ENCODE measurements around the gene SNAP25. TPM values are rescaled to one million over a fixed set of nuclear protein-coding genes. Genes with fewer than 3 reads are reported as not detected.

SNAP25 gene
- total RNA-seq, 3 donors from 2014 or later, result 0.80 to 10.5 (median 1.1) TPM

GRCh38 chr20:10318291-10319024, 99.8 kb downstream of the SNAP25 start:
- Histone ChIP-seq H3K9me3 (peaks cover 3% of the 10 kb centered on the region), H3K4me3 (no peak overlapping the region), H3K36me3 (ENCODE audit: low read depth) (no peaks in the 10 kb centered on the region), H3K4me1 (ENCODE audit: low read depth) (no peaks in the 10 kb centered on the region)
- intact Hi-C loops (cut with DNase I, micrococcal nuclease), result no loop called here
- no peak for DNase-seq
- ATAC-seq, result no peak
- TF ChIP-seq CTCF (IDR thresholded peaks at IDR 0.05), result no peak

- DNase-seq, result no peak
- no peak for TF ChIP-seq CTCF (IDR thresholded peaks at IDR 0.05)
- Histone ChIP-seq H3K9me3 (peaks cover 3% of the 10 kb centered on the region), H3K4me1 (ENCODE audit: low read depth) (no peaks in the 10 kb centered on the region), H3K36me3 (ENCODE audit: low read depth) (no peaks in the 10 kb centered on the region), H3K4me3 (no peak overlapping the region)
- intact Hi-C loops (cut with DNase I, micrococcal nuclease), result no loop called here
- ATAC-seq, result no peak
These were observed 101.2 kb downstream of the SNAP25 start for GRCh38 chr20:10319855-10320254.

- Histone ChIP-seq H3K4me1 (ENCODE audit: low read depth) (no peaks in the 10 kb centered on the region), H3K36me3 (ENCODE audit: low read depth) (no peaks in the 10 kb centered on the region), H3K9me3 (peaks cover 3% of the 10 kb centered on the region), H3K4me3 (no peak overlapping the region)
- TF ChIP-seq CTCF (IDR thresholded peaks at IDR 0.05), result no peak
- ATAC-seq, result no peak
- intact Hi-C loops (cut with DNase I, micrococcal nuclease), result no loop called here
- DNase-seq, result no peak
These were observed 102.6 kb downstream of the SNAP25 start for GRCh38 chr20:10321138-10321717.

- Histone ChIP-seq H3K9me3 (no peaks in the 10 kb centered on the region), H3K36me3 (ENCODE audit: low read depth) (no peaks in the 10 kb centered on the region), H3K4me3 (no peak overlapping the region), H3K4me1 (ENCODE audit: low read depth) (no peaks in the 10 kb centered on the region)
- ATAC-seq (no peak), DNase-seq (no peak)
- intact Hi-C loops (cut with DNase I, micrococcal nuclease), result no loop called here
- TF ChIP-seq CTCF (IDR thresholded peaks at IDR 0.05), result no peak
These were observed 103.7 kb downstream of the SNAP25 start for GRCh38 chr20:10322073-10323012.

- ATAC-seq, result no peak
These were observed 105.1 kb downstream of the SNAP25 start for GRCh38 chr20:10323729-10324128.

More at GRCh38 chr20:10323729-10324128, 105.1 kb downstream of the SNAP25 start:
- TF ChIP-seq CTCF (IDR thresholded peaks at IDR 0.05), result no peak
- H3K9me3 ChIP-seq, result no peaks in the 10 kb centered on the region
- no peaks in the 10 kb centered on the region for H3K36me3 ChIP-seq (ENCODE audit: low read depth)
- DNase-seq, result no peak
- intact Hi-C loops (cut with DNase I, micrococcal nuclease), result no loop called here
- H3K4me3 ChIP-seq, result no peak overlapping the region
- H3K4me1 ChIP-seq (ENCODE audit: low read depth), result no peaks in the 10 kb centered on the region
